ENCODE results near the gene PLEKHA5. TPM values are rescaled to one million over a fixed set of nuclear protein-coding genes. Genes with fewer than 3 reads are reported as not detected.
A peak's percentile ranks its signal among the peaks of the same experiment; 100 is the strongest.

Gene PLEKHA5
- total and polyA plus RNA-seq, 2 experiments from 2014 or later: 82.8 to 112 TPM

DNA sequence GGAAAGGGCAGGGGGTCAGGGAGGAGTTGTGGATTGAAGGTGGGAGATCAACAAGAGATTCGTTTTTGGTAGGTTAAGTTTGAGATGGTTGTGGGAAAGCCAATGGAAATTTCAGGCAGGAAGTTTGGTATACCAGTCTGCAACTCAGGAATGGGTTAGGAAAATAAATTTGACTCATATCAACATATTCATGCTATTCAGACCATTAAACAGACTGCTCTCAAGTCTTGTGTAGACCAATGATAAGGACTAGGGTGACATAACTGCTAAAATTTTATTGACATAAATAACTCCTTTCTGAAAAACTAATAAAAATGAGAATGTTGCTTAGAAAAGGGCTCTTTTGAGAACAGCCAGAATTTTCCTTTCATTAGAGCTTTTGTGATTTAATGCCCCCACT lies 60.0 kb downstream of the PLEKHA5 start (continued):
- TF ChIP-seq, protein P1, sequence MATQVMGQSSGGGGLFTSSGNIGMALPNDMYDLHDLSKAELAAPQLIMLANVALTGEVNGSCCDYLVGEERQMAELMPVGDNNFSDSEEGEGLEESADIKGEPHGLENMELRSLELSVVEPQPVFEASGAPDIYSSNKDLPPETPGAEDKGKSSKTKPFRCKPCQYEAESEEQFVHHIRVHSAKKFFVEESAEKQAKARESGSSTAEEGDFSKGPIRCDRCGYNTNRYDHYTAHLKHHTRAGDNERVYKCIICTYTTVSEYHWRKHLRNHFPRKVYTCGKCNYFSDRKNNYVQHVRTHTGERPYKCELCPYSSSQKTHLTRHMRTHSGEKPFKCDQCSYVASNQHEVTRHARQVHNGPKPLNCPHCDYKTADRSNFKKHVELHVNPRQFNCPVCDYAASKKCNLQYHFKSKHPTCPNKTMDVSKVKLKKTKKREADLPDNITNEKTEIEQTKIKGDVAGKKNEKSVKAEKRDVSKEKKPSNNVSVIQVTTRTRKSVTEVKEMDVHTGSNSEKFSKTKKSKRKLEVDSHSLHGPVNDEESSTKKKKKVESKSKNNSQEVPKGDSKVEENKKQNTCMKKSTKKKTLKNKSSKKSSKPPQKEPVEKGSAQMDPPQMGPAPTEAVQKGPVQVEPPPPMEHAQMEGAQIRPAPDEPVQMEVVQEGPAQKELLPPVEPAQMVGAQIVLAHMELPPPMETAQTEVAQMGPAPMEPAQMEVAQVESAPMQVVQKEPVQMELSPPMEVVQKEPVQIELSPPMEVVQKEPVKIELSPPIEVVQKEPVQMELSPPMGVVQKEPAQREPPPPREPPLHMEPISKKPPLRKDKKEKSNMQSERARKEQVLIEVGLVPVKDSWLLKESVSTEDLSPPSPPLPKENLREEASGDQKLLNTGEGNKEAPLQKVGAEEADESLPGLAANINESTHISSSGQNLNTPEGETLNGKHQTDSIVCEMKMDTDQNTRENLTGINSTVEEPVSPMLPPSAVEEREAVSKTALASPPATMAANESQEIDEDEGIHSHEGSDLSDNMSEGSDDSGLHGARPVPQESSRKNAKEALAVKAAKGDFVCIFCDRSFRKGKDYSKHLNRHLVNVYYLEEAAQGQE (IDR thresholded peaks at IDR 0.05; ENCODE audit: unreplicated experiment): no peak
- TF ChIP-seq NANOG (IDR thresholded peaks at IDR 0.05; ENCODE audit: borderline replicate concordance) (no peak), JUNB (IDR thresholded peaks at IDR 0.05; ENCODE audit: unreplicated experiment) (no peak), EZH2 (IDR thresholded peaks at IDR 0.05; ENCODE audit: low read depth, unreplicated experiment) (no peak)

DNA sequence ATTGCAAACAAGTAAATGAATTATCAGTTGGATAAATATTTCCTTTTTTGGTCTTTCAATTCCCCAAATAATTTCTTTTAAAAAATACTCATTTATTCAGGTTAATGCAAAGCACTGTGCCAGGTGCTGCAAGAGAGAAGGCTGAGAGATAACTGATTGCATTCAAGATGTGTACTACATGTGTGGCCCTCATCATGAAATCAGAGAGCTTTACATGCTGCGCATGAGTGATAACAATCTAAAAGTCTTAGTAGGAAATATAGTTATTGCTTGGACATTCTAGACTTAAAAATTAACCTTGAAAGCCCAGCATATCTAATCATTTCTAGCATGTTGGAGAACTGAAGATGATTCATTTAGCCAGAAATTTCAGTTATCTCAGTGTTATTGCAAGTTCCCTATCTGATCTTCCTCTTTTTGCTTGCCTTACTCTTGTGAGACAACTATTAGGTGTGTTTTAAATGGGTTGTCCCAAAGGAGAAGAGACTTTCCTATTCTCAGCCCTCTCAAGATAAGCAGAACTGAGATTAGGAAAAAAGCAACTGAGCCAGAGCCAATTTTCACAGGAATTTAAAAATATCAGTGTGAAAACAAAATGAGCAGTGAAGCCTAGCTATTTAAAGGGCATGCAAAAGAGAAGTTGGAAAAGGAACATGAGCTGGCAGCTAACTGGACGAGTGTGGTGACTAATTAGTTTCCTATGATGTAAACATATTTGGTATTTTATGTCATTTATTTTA lies 60.9 kb downstream of the PLEKHA5 start:
- Mint-ChIP-seq H3K36me3 (ENCODE audit: low read depth) (no peaks in the 10 kb centered on the region), H3K4me3 (no peak overlapping the region), H3K9me3 (no peaks in the 10 kb centered on the region), H3K27ac (peak overlapping the region; percentile 64), H3K4me1 (peaks cover 65% of the 10 kb centered on the region), H3K27me3 (ENCODE audit: insufficient read depth, low read depth, poor library complexity) (peaks cover 9% of the 10 kb centered on the region)
- no peak overlapping the region for H3K4me2 ChIP-seq
- no peaks in the 10 kb centered on the region for H3K36me3 ChIP-seq (ENCODE audit: insufficient read depth)
- ATAC-seq (no peak), DNase-seq (ENCODE audit: low spot score) (no peak)
- no peak overlapping the region for H2AFZ ChIP-seq
- H3F3A ChIP-seq (replicated peaks; ENCODE audit: low read depth): no peaks in the 10 kb centered on the region
- H3K4me3 ChIP-seq: no peak overlapping the region
- H3K79me2 ChIP-seq (replicated peaks; ENCODE audit: insufficient read depth): peaks cover 97% of the 10 kb centered on the region
- H3K27ac ChIP-seq (ENCODE audit: low read depth): no peak overlapping the region
- H3K9me2 ChIP-seq (ENCODE audit: insufficient read depth): no peaks in the 10 kb centered on the region
- no peaks in the 10 kb centered on the region for H3K27me3 ChIP-seq (ENCODE audit: insufficient read depth)
- H4K20me1 ChIP-seq (replicated peaks; ENCODE audit: insufficient read depth): peaks cover 12% of the 10 kb centered on the region; the same call in 1 of the 2 replicates
- H3K4me1 ChIP-seq (ENCODE audit: insufficient read depth): peaks cover 50% of the 10 kb centered on the region
- TF ChIP-seq NANOG (IDR thresholded peaks at IDR 0.05; ENCODE audit: borderline replicate concordance): no peak
- no peak for TF ChIP-seq ZNF114 (CRISPR knock-in tag; IDR thresholded peaks at IDR 0.05)
- TF ChIP-seq EZH2 (IDR thresholded peaks at IDR 0.05; ENCODE audit: low read depth, unreplicated experiment): no peak
- TF ChIP-seq, protein P2, sequence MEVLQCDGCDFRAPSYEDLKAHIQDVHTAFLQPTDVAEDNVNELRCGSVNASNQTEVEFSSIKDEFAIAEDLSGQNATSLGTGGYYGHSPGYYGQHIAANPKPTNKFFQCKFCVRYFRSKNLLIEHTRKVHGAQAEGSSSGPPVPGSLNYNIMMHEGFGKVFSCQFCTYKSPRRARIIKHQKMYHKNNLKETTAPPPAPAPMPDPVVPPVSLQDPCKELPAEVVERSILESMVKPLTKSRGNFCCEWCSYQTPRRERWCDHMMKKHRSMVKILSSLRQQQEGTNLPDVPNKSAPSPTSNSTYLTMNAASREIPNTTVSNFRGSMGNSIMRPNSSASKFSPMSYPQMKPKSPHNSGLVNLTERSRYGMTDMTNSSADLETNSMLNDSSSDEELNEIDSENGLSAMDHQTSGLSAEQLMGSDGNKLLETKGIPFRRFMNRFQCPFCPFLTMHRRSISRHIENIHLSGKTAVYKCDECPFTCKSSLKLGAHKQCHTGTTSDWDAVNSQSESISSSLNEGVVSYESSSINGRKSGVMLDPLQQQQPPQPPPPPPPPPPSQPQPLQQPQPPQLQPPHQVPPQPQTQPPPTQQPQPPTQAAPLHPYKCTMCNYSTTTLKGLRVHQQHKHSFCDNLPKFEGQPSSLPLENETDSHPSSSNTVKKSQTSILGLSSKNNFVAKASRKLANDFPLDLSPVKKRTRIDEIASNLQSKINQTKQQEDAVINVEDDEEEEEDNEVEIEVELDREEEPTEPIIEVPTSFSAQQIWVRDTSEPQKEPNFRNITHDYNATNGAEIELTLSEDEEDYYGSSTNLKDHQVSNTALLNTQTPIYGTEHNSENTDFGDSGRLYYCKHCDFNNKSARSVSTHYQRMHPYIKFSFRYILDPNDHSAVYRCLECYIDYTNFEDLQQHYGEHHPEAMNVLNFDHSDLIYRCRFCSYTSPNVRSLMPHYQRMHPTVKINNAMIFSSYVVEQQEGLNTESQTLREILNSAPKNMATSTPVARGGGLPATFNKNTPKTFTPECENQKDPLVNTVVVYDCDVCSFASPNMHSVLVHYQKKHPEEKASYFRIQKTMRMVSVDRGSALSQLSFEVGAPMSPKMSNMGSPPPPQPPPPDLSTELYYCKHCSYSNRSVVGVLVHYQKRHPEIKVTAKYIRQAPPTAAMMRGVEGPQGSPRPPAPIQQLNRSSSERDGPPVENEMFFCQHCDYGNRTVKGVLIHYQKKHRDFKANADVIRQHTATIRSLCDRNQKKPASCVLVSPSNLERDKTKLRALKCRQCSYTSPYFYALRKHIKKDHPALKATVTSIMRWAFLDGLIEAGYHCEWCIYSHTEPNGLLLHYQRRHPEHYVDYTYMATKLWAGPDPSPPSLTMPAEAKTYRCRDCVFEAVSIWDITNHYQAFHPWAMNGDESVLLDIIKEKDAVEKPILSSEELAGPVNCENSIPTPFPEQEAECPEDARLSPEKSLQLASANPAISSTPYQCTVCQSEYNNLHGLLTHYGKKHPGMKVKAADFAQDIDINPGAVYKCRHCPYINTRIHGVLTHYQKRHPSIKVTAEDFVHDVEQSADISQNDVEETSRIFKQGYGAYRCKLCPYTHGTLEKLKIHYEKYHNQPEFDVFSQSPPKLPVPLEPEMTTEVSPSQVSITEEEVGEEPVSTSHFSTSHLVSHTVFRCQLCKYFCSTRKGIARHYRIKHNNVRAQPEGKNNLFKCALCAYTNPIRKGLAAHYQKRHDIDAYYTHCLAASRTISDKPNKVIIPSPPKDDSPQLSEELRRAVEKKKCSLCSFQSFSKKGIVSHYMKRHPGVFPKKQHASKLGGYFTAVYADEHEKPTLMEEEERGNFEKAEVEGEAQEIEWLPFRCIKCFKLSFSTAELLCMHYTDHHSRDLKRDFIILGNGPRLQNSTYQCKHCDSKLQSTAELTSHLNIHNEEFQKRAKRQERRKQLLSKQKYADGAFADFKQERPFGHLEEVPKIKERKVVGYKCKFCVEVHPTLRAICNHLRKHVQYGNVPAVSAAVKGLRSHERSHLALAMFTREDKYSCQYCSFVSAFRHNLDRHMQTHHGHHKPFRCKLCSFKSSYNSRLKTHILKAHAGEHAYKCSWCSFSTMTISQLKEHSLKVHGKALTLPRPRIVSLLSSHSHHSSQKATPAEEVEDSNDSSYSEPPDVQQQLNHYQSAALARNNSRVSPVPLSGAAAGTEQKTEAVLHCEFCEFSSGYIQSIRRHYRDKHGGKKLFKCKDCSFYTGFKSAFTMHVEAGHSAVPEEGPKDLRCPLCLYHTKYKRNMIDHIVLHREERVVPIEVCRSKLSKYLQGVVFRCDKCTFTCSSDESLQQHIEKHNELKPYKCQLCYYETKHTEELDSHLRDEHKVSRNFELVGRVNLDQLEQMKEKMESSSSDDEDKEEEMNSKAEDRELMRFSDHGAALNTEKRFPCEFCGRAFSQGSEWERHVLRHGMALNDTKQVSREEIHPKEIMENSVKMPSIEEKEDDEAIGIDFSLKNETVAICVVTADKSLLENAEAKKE (CRISPR knock-in tag; IDR thresholded peaks at IDR 0.05): no peak
- TF ChIP-seq, protein P1 (IDR thresholded peaks at IDR 0.05; ENCODE audit: unreplicated experiment): no peak
- TF ChIP-seq POLR2AphosphoS5 (IDR thresholded peaks at IDR 0.05; ENCODE audit: low read depth): no peak
- TF ChIP-seq STAT1 (IDR thresholded peaks at IDR 0.05; ENCODE audit: unreplicated experiment): no peak
- TF ChIP-seq EZH2phosphoT487 (IDR thresholded peaks at IDR 0.05; ENCODE audit: unreplicated experiment): no peak
- no peak for TF ChIP-seq ZNF331 (CRISPR knock-in tag; IDR thresholded peaks at IDR 0.05; ENCODE audit: low read depth)

Measured in GM23338 (cell line).